SK-N-SH (cell line): ENCODE results near the gene CUX1. TPM values are rescaled to one million over a fixed set of nuclear protein-coding genes. Genes with fewer than 3 reads are reported as not detected.

Source experiments
- CTCF ChIA-PET: fragments of 300-600, 350-600 bp; formaldehyde crosslinking; extraction: SDS; loops from one replicate; lab custom pipeline; 2021; lab: Yijun Ruan, JAX
- POLR2A ChIA-PET: fragments of 350-600 bp; sonication (Branson Sonifier 250); formaldehyde crosslinking; extraction: SDS; loops from one replicate; lab custom pipeline; 2020; ENCODE audit warnings: antibody characterized with exemption, inconsistent platforms; lab: Yijun Ruan, JAX
- DNase-seq: peaks from one replicate; pipeline ENCODE4 v3.0.0; 2012
- H2AFZ ChIP-seq: fragments of 200-600 bp; sonication (generic); 2 replicates; pipeline ENCODE4 v1.8.1; 2016; ENCODE audit warnings: antibody characterized with exemption, mild to moderate bottlenecking, low read depth
- H3F3A ChIP-seq: fragments of 200-600 bp; sonication (generic); replicated peaks from 2 replicates; pipeline ENCODE3; 2016; ENCODE audit warnings: antibody characterized with exemption, mild to moderate bottlenecking; ENCODE audit not compliant: insufficient read depth
- H3K27ac ChIP-seq, 2 experiments: fragments of 200-500 bp in 1 of 2; fragments of 200-600 bp in 1 of 2; sonication (Bioruptor generic) in 1 of 2; sonication (generic), shearing (Covaris generic) in 1 of 2; 2 replicates each; pipeline versions ENCODE4 v1.5.1 to v1.6.1; 2014 to 2016; ENCODE audit warnings: low read depth in 2 of 2, inconsistent platforms in 1 of 2, low read length in 1 of 2, mild to moderate bottlenecking in 1 of 2, mixed read lengths in 1 of 2
- H3K27me3 ChIP-seq: fragments of 200-600 bp; sonication (generic), shearing (Covaris generic); 2 replicates; pipeline ENCODE4 v1.6.1; 2016; ENCODE audit warnings: mixed run types; ENCODE audit not compliant: insufficient read depth
- H3K36me3 ChIP-seq, 2 experiments: fragments of 200-500 bp in 1 of 2; fragments of 200-600 bp in 1 of 2; sonication (Bioruptor generic) in 1 of 2; sonication (generic) in 1 of 2; replicated peaks in 1 of 2; 2 replicates each; pipeline versions ENCODE3 to v1.5.1; 2014 to 2016; ENCODE audit warnings: low read length in 1 of 2, mild to moderate bottlenecking in 1 of 2; ENCODE audit not compliant: insufficient read depth in 2 of 2, control insufficient read depth in 1 of 2
- H3K4me1 ChIP-seq, 2 experiments: fragments of 200-500 bp in 1 of 2; fragments of 200-600 bp in 1 of 2; sonication (Bioruptor generic) in 1 of 2; sonication (generic), shearing (Covaris generic) in 1 of 2; 2 replicates each; pipeline versions ENCODE4 v1.5.1 to v1.6.1; 2014 to 2016; ENCODE audit warnings: low read depth in 1 of 2, low read length in 1 of 2, mixed run types in 1 of 2; ENCODE audit not compliant: insufficient read depth in 2 of 2, control insufficient read depth in 1 of 2
- H3K4me2 ChIP-seq: fragments of 200-600 bp; sonication (generic), shearing (Covaris generic); 2 replicates; pipeline ENCODE4 v1.6.1; 2017; ENCODE audit warnings: mixed run types
- H3K4me3 ChIP-seq, 2 experiments: fragments of 200-500 bp in 1 of 2; fragments of 200-600 bp in 1 of 2; sonication (Bioruptor generic) in 1 of 2; sonication (generic), shearing (Covaris generic) in 1 of 2; 2 replicates each; pipeline versions ENCODE4 v1.5.1 to v1.8.1; 2014 to 2016; ENCODE audit warnings: low read depth in 2 of 2, inconsistent platforms in 1 of 2, low read length in 1 of 2, mild to moderate bottlenecking in 1 of 2, mixed read lengths in 1 of 2, moderate library complexity in 1 of 2
- H3K79me2 ChIP-seq: fragments of 200-600 bp; sonication (generic); 2 replicates; pipeline ENCODE4 v1.8.1; 2017; ENCODE audit warnings: mild to moderate bottlenecking; ENCODE audit not compliant: insufficient read depth
- H3K9ac ChIP-seq: fragments of 200-600 bp; sonication (generic); 2 replicates; pipeline ENCODE4 v1.6.1; 2017; ENCODE audit warnings: mixed run types
- H3K9me2 ChIP-seq: fragments of 200-600 bp; sonication (generic); 2 replicates; pipeline ENCODE4 v1.6.1; 2017; ENCODE audit warnings: mixed run types
- H3K9me3 ChIP-seq: fragments of 200-600 bp; sonication (generic); 2 replicates; pipeline ENCODE4 v1.6.1; 2017; ENCODE audit warnings: mixed run types, mild to moderate bottlenecking, moderate library complexity
- H4K20me1 ChIP-seq: fragments of 200-600 bp; sonication (generic); 2 replicates; pipeline ENCODE4 v1.6.1; 2017; ENCODE audit warnings: mild to moderate bottlenecking, mixed run types; ENCODE audit not compliant: insufficient read depth
- EZH2phosphoT487 ChIP-seq: fragments of 200-600 bp; sonication (generic); IDR thresholded peaks from 2 replicates; pipeline ENCODE4 v1.6.1; 2017; ENCODE audit warnings: low read depth, mixed run types, mild to moderate bottlenecking, antibody characterized with exemption, moderate library complexity, borderline replicate concordance
- FOXJ3 ChIP-seq: sonication (generic); formaldehyde crosslinking; IDR thresholded peaks from 2 replicates; pipeline ENCODE4 v1.5.1; 2020; ENCODE audit warnings: mild to moderate bottlenecking, missing genetic modification reagents
- GATA2 ChIP-seq: sonication (generic); formaldehyde crosslinking; IDR thresholded peaks from 2 replicates; pipeline ENCODE4 v1.5.0; 2020; ENCODE audit warnings: mild to moderate bottlenecking, missing genetic modification reagents
- MEF2A ChIP-seq: IDR thresholded peaks from 2 replicates; pipeline ENCODE4 v1.4.0; 2012; ENCODE audit warnings: low read depth, borderline replicate concordance
- MXI1 ChIP-seq: IDR thresholded peaks from 2 replicates; pipeline ENCODE4 v1.6.1; 2012; ENCODE audit warnings: mild to moderate bottlenecking, low read depth, low read length, improper control_type of control experiment
- NRF1 ChIP-seq: IDR thresholded peaks from 2 replicates; pipeline ENCODE4 v1.6.1; 2012; ENCODE audit warnings: low read depth, mild to moderate bottlenecking, low read length
- SMC3 ChIP-seq: IDR thresholded peaks from 2 replicates; pipeline ENCODE4 v1.6.1; 2012; ENCODE audit warnings: low read depth, low read length, improper control_type of control experiment
- TEAD4 ChIP-seq: IDR thresholded peaks from 2 replicates; pipeline ENCODE4 v1.4.0; 2012; ENCODE audit warnings: mild to moderate bottlenecking, borderline replicate concordance; ENCODE audit not compliant: insufficient read depth
- YY1 ChIP-seq: IDR thresholded peaks from 2 replicates; pipeline ENCODE4 v1.4.0; 2012; ENCODE audit warnings: low read depth, mild to moderate bottlenecking
- WGBS: methylation state at CpG from one replicate; pipeline ENCODE4 v1.1.6; 2017; ENCODE audit warnings: low lambda C conversion rate; 5-methylcytosine and 5-hydroxymethylcytosine counted together
- polyA plus RNA-seq, 3 experiments: library from polyadenylated mRNA; depleted of rRNA; stranded (reverse); fragments of >200 nt; gene quantifications; 2 replicates each; pipeline ENCODE4 v1.2.3, GENCODE V29; 2012
- TF ChIP-seq, protein P1 (sequence below): IDR thresholded peaks from 2 replicates; pipeline ENCODE4 v1.6.1; 2012; ENCODE audit warnings: mild to moderate bottlenecking, low read depth, low read length, moderate library complexity
- TF ChIP-seq, protein P2 (sequence below): fragments of 200-600 bp; sonication (generic); IDR thresholded peaks from 2 replicates; pipeline ENCODE4 v1.6.1; 2017; ENCODE audit warnings: antibody characterized with exemption, mild to moderate bottlenecking, moderate library complexity

CUX1 gene
- polyA plus RNA-seq, 1 of the 3 experiments (the other 2 are of a cell fraction): 68.6 TPM

DNA sequence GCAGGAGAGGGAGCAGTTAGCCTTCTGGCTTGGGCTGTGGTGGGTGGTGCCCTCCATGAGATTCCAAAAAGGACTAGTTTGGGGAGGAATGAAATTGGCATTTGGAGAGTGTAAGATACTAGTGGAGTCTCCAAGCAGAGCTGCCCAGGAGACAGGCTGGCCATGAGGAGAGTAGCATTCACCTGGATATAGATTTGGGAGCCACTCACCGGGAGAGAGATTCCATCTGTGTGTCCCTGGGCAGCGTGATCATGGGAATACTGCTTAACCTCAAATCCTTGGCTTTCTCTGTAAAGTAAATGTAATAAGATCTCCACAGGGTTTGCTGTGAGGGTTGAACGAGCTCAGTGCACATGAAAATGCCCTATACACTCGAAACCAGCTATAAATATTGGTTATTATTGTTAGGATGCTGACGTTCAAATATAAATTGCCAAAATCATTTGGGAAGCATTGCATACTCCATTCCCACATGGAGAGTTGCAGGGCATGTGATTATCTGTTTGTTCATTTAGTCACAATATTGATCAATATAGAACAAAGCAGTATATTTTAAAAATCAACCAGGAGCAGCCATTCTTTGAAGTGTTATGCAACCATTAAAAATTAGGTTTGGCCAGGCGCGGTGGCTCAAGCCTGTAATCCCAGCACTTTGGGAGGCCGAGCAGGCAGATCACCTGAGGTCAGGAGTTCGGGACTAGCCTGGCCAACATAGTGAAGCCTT, 143.7 kb downstream of the CUX1 start (continued):
- TF ChIP-seq TEAD4 (no peak), EZH2phosphoT487 (no peak), FOXJ3 (no peak), YY1 (no peak), SMC3 (no peak)
- TF ChIP-seq, protein P1, sequence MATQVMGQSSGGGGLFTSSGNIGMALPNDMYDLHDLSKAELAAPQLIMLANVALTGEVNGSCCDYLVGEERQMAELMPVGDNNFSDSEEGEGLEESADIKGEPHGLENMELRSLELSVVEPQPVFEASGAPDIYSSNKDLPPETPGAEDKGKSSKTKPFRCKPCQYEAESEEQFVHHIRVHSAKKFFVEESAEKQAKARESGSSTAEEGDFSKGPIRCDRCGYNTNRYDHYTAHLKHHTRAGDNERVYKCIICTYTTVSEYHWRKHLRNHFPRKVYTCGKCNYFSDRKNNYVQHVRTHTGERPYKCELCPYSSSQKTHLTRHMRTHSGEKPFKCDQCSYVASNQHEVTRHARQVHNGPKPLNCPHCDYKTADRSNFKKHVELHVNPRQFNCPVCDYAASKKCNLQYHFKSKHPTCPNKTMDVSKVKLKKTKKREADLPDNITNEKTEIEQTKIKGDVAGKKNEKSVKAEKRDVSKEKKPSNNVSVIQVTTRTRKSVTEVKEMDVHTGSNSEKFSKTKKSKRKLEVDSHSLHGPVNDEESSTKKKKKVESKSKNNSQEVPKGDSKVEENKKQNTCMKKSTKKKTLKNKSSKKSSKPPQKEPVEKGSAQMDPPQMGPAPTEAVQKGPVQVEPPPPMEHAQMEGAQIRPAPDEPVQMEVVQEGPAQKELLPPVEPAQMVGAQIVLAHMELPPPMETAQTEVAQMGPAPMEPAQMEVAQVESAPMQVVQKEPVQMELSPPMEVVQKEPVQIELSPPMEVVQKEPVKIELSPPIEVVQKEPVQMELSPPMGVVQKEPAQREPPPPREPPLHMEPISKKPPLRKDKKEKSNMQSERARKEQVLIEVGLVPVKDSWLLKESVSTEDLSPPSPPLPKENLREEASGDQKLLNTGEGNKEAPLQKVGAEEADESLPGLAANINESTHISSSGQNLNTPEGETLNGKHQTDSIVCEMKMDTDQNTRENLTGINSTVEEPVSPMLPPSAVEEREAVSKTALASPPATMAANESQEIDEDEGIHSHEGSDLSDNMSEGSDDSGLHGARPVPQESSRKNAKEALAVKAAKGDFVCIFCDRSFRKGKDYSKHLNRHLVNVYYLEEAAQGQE: no peak
- TF ChIP-seq, all 33 proteins: peak for 0

DNA sequence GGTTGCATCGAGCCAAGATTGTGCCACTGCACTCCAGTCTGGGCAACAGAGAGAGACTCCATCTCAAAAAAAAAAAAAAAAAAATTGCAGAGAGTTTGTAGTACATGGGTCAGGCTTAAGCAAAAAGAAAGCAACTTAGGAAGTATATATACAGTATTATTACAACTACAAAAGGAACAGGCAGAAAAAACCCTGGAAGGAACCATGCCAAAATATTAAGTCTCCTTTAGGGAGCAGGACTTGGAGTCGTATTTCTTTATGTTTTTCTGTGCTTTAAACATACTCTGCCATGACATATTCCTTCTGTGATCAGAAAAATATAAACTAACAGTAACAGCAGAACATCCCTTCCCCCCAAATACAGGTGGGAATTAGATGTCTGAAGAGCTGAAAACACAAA, 144.4 kb downstream of the CUX1 start:
- 88% methylated on average over 2 of the region's 2 CpGs for WGBS
- ChIA-PET POLR2A (no interaction called here), CTCF (no interaction called here)
- Histone ChIP-seq H3K27ac (no peak overlapping the region), H3K9me3 (no peaks in the 10 kb centered on the region), H2AFZ (no peak overlapping the region), H3K27me3 (no peaks in the 10 kb centered on the region), H4K20me1 (peaks cover 12% of the 10 kb centered on the region; the same call in 1 of the 2 replicates), H3K9me2 (no peaks in the 10 kb centered on the region), H3K4me2 (no peak overlapping the region), H3K4me3 (no peak overlapping the region), H3K36me3 (no peaks in the 10 kb centered on the region), H3K4me1 (peaks cover 0 to 17% of the 10 kb centered on the region in 2 experiments; a peak in 1 of 4 replicates), H3K9ac (no peak overlapping the region), H3K79me2 (peaks cover 86% of the 10 kb centered on the region)
- DNase-seq: no peak
- TF ChIP-seq GATA2 (CRISPR knock-in tag): no peak
- TF ChIP-seq MEF2A: no peak
- TF ChIP-seq SMC3: no peak
- TF ChIP-seq MXI1: no peak
- TF ChIP-seq, all 33 proteins: peak for 0
- no peaks in the 10 kb centered on the region for H3F3A ChIP-seq

DNA sequence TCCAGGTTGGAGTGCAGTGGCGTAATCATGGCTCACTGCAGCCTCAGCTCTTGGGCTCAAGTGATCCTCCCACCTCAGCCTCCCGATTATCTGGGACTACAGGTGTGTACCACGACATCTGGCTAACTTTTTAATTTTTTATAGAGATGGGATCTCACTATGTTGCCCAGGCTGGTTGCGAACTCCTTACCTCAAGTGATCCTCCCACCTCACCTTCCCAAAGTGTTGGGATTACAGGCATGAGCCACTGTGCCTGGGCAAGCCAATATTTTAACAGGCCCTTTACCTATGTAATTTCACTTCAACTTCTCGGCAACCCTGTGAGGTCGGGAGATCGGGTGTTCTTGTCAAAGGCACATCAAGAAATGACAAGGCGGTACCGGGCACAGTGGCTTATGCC, 146.3 kb downstream of the CUX1 start:
- no peaks in the 10 kb centered on the region for H3F3A ChIP-seq
- DNase-seq: no peak
- no peaks in the 10 kb centered on the region for H3K36me3 ChIP-seq
- peaks cover 15% of the 10 kb centered on the region; the same call in 1 of the 2 replicates for H4K20me1 ChIP-seq
- TF ChIP-seq TEAD4 (no peak), NRF1 (no peak)
- TF ChIP-seq, protein P2, sequence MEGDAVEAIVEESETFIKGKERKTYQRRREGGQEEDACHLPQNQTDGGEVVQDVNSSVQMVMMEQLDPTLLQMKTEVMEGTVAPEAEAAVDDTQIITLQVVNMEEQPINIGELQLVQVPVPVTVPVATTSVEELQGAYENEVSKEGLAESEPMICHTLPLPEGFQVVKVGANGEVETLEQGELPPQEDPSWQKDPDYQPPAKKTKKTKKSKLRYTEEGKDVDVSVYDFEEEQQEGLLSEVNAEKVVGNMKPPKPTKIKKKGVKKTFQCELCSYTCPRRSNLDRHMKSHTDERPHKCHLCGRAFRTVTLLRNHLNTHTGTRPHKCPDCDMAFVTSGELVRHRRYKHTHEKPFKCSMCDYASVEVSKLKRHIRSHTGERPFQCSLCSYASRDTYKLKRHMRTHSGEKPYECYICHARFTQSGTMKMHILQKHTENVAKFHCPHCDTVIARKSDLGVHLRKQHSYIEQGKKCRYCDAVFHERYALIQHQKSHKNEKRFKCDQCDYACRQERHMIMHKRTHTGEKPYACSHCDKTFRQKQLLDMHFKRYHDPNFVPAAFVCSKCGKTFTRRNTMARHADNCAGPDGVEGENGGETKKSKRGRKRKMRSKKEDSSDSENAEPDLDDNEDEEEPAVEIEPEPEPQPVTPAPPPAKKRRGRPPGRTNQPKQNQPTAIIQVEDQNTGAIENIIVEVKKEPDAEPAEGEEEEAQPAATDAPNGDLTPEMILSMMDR: no peak
- H3K79me2 ChIP-seq: peaks cover 79% of the 10 kb centered on the region; the same call in 1 of the 2 replicates
- WGBS: 98% methylated on average over 9 of the region's 9 CpGs
- no peaks in the 10 kb centered on the region for H3K9me2 ChIP-seq
- no peak overlapping the region for H2AFZ ChIP-seq
- CTCF ChIA-PET: interaction anchor here (1.2 to 2.2 kb wide), 2 partner anchors 10 to 148 kb away, joined by 3 to 7 read pairs; no protein-coding TSS in a partner anchor
- H3K27ac ChIP-seq: no peak overlapping the region
- POLR2A ChIA-PET: interaction anchor here (0.9 kb wide), 1 partner anchor 9 kb away, joined by 3 read pairs; no protein-coding TSS in a partner anchor
- H3K4me1 ChIP-seq: peaks cover 0 to 13% of the 10 kb centered on the region in 2 experiments; a peak in 1 of 4 replicates
- no peaks in the 10 kb centered on the region for H3K27me3 ChIP-seq
- H3K4me2 ChIP-seq: no peak overlapping the region
- no peak overlapping the region for H3K4me3 ChIP-seq
- no peaks in the 10 kb centered on the region for H3K9me3 ChIP-seq
- no peak overlapping the region for H3K9ac ChIP-seq
